ENCODE results near the gene SLC16A10.

SLC16A10 gene

GRCh38 chr6:111173341-111173740 lies 86.0 kb downstream of the SLC16A10 start:
- Histone ChIP-seq H2AFZ (ENCODE audit: low read length) (no peak overlapping the region), H3K9ac (ENCODE audit: low read length) (no peak overlapping the region), H3K27ac (ENCODE audit: low read depth, low read length, poor library complexity, severe bottlenecking) (no peak overlapping the region), H3K9me3 (ENCODE audit: low read length) (no peaks in the 10 kb centered on the region), H3K9me2 (ENCODE audit: low read depth, low read length) (no peaks in the 10 kb centered on the region), H3K4me2 (ENCODE audit: low read length) (no peak overlapping the region), H3K79me2 (ENCODE audit: insufficient read depth, low read length) (no peaks in the 10 kb centered on the region), H4K20me1 (ENCODE audit: insufficient read depth, low read length) (no peaks in the 10 kb centered on the region), H3F3A (ENCODE audit: insufficient read depth, low read length) (no peaks in the 10 kb centered on the region), H3K4me3 (ENCODE audit: low read depth, low read length, poor library complexity, severe bottlenecking) (no peak overlapping the region), H3K27me3 (ENCODE audit: insufficient read depth, low read length) (no peaks in the 10 kb centered on the region), H3K4me1 (ENCODE audit: insufficient read depth, low read length, severe bottlenecking) (no peaks in the 10 kb centered on the region), H3K36me3 (ENCODE audit: insufficient read depth, low read length) (no peaks in the 10 kb centered on the region)
- TF ChIP-seq CTCF (IDR thresholded peaks at IDR 0.05; ENCODE audit: low read length) = no peak
- TF ChIP-seq EZH2 (IDR thresholded peaks at IDR 0.05; ENCODE audit: borderline replicate concordance, low read length) = no peak

- H3K27me3 ChIP-seq (ENCODE audit: insufficient read depth, low read length) = no peaks in the 10 kb centered on the region
- H3K27ac ChIP-seq (ENCODE audit: low read depth, low read length, poor library complexity, severe bottlenecking) = no peak overlapping the region
- H2AFZ ChIP-seq (ENCODE audit: low read length) = no peak overlapping the region
- H3K4me2 ChIP-seq (ENCODE audit: low read length) = no peak overlapping the region
- no peaks in the 10 kb centered on the region for H3K36me3 ChIP-seq (ENCODE audit: insufficient read depth, low read length)
- no peaks in the 10 kb centered on the region for H3K9me2 ChIP-seq (ENCODE audit: low read depth, low read length)
- H3K9ac ChIP-seq (ENCODE audit: low read length) = no peak overlapping the region
- no peaks in the 10 kb centered on the region for H3K4me1 ChIP-seq (ENCODE audit: insufficient read depth, low read length, severe bottlenecking)
- no peak overlapping the region for H3K4me3 ChIP-seq (ENCODE audit: low read depth, low read length, poor library complexity, severe bottlenecking)
- H3K9me3 ChIP-seq (ENCODE audit: low read length) = no peaks in the 10 kb centered on the region
- H3K79me2 ChIP-seq (ENCODE audit: insufficient read depth, low read length) = no peaks in the 10 kb centered on the region
- no peaks in the 10 kb centered on the region for H4K20me1 ChIP-seq (ENCODE audit: insufficient read depth, low read length)
- H3F3A ChIP-seq (ENCODE audit: insufficient read depth, low read length) = no peaks in the 10 kb centered on the region
- no peak for TF ChIP-seq CTCF (IDR thresholded peaks at IDR 0.05; ENCODE audit: low read length)
- TF ChIP-seq EZH2 (IDR thresholded peaks at IDR 0.05; ENCODE audit: borderline replicate concordance, low read length) = no peak
Observed at GRCh38 chr6:111173946-111174345, 86.6 kb downstream of the SLC16A10 start.

GRCh38 chr6:111175109-111175508 lies 87.8 kb downstream of the SLC16A10 start:
- Histone ChIP-seq H3K4me3 (ENCODE audit: low read depth, low read length, poor library complexity, severe bottlenecking) (no peak overlapping the region), H2AFZ (ENCODE audit: low read length) (no peak overlapping the region), H3K79me2 (ENCODE audit: insufficient read depth, low read length) (no peaks in the 10 kb centered on the region), H4K20me1 (ENCODE audit: insufficient read depth, low read length) (no peaks in the 10 kb centered on the region), H3K4me1 (ENCODE audit: insufficient read depth, low read length, severe bottlenecking) (no peaks in the 10 kb centered on the region), H3K27me3 (ENCODE audit: insufficient read depth, low read length) (no peaks in the 10 kb centered on the region), H3K9me2 (ENCODE audit: low read depth, low read length) (no peaks in the 10 kb centered on the region), H3K9ac (ENCODE audit: low read length) (no peak overlapping the region), H3K4me2 (ENCODE audit: low read length) (no peak overlapping the region), H3K27ac (ENCODE audit: low read depth, low read length, poor library complexity, severe bottlenecking) (no peak overlapping the region), H3K9me3 (ENCODE audit: low read length) (no peaks in the 10 kb centered on the region), H3F3A (ENCODE audit: insufficient read depth, low read length) (no peaks in the 10 kb centered on the region), H3K36me3 (ENCODE audit: insufficient read depth, low read length) (no peaks in the 10 kb centered on the region)
- TF ChIP-seq EZH2 (IDR thresholded peaks at IDR 0.05; ENCODE audit: borderline replicate concordance, low read length) (no peak), CTCF (IDR thresholded peaks at IDR 0.05; ENCODE audit: low read length) (no peak)
